Subcutaneous adipose tissue (tissue), 4 donors: ENCODE data around the gene CRYBG2. TPM values are rescaled to one million over a fixed set of nuclear protein-coding genes. Genes with fewer than 3 reads are reported as not detected.

Source experiments
- total RNA-seq, 4 donors: library from RNA; depleted of rRNA; stranded (reverse); fragments of >200 nt; gene quantifications; one replicate each; pipeline ENCODE4 v1.1.0, GENCODE V29; 2016
- TF ChIP-seq, protein P1 (sequence below): fragments of 450-650 bp; IDR thresholded peaks from one replicate; pipeline ENCODE4 v1.5.1; 2016; ENCODE audit warnings: low read depth, mild to moderate bottlenecking, control low read depth, antibody characterized with exemption, moderate library complexity

CRYBG2 gene, protein sequence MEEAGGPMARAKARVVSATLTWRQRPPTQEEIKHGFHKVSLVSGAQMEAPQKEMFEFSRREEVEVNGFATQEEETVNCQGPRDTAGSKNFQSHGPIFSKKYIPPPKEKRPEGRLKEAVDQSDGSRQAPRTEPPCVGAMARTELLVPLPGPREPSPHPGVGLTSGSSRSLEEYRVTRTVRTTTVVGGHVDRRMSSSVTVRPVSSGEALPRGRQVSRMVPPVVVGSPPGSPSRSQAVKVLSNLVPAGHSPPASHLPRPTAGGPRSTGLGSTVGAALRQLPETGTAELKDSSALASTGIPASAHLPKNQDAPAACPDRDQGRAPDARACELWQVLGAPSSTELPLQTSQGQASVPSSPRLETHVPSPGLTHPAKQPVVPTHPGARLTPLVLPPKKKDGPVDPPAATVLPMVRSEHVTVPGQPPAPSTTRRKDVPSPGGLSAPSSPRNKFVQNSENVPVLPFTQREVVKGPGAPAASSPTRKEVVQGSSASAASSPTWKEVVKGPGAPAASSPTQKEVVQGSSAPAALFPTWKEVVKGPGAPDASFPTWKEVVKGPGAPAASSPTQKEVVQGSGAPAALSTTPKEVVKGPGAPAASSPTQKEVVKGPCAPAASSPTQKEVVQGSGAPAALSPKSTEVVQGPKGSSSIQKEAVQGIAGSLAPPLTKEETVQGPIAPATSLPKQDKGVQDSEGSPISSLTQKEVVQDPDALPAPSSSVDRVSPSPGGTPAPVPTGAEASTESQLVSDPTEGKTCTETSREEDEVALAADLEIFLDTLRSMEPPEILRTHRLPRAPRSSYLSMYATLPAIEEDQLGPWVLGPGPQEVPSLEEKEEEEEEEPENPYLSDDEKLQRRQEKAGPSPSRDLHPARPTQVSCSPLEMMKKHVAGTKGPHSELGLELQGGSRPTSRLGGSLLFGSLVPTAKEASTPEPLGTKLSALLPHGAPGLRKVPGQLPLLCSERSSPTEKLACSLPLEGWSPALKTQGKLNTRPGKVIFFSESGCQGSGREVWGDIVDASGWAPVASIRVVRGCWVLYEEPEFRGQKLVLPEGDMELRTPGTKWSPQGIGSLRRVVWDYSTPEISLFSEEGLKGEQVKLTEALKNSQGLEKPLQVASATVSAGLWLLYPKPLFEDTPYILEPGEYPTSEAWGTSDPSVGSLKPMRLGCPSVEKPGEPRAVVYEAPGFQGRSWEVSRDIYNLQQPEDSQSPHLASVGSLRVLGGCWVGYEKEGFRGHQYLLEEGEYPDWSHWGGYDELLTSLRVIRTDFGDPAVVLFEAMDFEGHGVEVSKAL (N-terminal part only)
- not detected for total RNA-seq

DNA sequence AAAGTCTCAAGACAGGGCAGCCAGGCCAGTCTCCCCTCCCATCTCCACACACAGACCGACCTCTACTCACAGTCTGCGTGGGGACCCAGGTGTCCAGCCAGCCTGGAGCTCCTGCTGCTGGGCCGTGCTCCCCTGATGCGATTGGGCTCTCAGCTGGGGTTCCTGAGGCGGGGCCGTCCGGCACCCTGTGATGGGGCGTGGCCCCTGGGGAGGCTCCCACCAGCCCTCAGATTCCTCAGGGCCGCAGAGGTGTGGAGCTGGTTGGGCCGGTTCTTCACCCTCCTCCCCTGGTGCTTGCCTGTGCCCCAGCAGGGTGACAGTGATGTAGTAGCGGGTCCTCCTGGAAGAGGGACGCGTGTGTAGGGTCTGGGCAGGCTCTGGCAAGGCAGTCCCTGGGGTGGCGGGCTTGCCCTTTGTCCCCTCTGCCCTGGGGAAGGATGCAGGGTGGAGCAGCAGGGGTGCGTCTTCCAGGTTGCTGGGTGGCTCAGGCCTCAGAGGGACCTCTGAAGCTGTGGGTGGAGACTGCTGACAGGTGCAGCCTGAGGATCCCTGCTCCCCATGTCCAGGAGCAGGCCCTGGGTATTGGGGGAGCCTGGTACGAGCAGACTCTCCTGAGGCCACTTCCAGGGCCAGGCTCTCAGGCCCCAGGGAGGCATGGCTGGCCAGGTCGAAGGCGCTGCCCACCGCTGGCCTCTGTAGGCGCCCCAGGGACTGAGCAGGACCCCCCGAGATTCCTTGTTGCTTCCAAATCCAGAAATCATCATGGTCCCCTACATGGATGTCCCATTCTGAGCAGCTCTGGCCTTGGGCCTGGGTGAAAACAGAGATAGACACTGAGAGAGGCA is at the start of gene CRYBG2:
CRYBG2 (minus strand) TSS at position 155 of the 845 bp plus-strand sequence. CDS start 7,473 bp downstream, outside the sequence.
- TF ChIP-seq, protein P1, sequence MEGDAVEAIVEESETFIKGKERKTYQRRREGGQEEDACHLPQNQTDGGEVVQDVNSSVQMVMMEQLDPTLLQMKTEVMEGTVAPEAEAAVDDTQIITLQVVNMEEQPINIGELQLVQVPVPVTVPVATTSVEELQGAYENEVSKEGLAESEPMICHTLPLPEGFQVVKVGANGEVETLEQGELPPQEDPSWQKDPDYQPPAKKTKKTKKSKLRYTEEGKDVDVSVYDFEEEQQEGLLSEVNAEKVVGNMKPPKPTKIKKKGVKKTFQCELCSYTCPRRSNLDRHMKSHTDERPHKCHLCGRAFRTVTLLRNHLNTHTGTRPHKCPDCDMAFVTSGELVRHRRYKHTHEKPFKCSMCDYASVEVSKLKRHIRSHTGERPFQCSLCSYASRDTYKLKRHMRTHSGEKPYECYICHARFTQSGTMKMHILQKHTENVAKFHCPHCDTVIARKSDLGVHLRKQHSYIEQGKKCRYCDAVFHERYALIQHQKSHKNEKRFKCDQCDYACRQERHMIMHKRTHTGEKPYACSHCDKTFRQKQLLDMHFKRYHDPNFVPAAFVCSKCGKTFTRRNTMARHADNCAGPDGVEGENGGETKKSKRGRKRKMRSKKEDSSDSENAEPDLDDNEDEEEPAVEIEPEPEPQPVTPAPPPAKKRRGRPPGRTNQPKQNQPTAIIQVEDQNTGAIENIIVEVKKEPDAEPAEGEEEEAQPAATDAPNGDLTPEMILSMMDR, result no peak

DNA sequence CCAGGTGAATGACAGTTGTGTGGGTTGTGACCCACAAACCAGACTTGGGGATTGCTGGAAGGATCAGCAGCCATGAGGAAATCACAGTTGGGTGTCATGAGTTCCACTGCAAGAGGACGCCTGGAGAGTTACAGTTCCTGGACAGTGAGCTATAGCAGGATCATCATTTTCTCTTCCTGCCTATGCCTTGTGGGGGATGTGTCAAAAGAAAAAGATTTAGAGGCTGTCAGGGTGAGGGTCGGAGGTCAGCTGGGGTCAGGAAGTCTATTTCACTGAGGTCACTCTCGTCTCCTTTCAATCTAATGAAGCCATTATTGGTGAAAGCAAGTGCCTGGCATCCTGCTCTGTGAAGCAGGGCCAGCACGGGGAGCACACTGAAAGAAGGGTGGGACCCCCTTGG is 49.7 kb upstream of the CRYBG2 start:
- TF ChIP-seq, protein P1, result no peak

DNA sequence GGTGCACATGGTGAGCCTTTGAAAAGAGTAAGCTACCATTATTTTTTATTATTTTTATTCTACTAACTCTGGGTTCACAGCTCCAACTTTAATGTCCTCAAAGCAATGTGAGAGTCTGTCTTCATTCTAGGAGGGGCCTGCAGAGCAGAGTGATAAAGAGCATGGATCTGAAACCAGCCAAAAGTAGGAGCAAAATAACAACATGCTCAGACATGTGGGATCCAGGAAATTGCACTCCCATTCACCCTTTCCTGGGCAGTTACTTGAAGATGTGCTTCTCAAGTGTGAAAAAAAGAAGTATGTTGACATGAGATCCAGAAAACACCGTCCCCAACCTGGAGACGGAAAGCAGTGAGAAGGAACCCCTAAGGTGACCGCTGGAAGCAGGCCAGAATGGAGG is 48.0 kb upstream of the CRYBG2 start:
- TF ChIP-seq, protein P1, result no peak

DNA sequence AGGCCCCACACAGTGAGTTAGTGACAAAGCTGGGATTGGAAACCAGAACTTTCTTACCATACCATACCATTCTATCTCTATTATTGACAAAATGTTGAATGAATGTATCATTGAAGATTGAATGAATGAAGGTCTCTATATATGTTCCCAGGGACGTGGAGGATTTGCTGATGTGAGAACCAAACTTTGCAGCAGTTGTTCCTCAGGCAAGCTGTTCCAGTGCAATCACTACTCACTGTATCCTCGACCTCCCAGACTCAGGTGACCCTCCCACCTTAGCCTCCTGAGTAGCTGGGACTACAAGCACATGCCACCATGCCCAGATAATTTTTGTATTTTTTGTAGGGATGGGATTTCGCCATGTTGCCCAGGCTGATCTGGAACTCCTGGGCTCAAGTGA is 45.1 kb upstream of the CRYBG2 start:
- TF ChIP-seq, protein P1, result no peak

DNA sequence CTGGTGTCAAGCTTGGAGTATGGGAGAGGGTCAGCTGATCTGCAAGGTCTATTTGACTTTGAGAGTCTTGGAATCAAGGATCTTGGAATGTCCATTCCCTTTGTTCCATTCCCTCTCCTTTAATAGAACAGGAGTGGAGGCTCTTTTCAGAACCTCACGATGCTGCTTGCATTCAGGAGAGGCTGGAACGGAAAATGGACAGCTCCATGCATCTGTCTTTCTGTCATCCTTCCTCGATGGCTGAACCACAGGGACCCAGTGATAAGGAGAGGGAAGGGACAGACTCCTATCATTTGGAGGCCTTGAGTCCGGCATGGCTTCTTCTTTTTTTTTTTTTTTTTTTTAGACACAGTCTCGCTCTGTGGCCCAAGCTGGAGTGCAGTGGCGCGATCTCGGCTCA is 41.8 kb upstream of the CRYBG2 start:
- TF ChIP-seq, protein P1, result no peak

DNA sequence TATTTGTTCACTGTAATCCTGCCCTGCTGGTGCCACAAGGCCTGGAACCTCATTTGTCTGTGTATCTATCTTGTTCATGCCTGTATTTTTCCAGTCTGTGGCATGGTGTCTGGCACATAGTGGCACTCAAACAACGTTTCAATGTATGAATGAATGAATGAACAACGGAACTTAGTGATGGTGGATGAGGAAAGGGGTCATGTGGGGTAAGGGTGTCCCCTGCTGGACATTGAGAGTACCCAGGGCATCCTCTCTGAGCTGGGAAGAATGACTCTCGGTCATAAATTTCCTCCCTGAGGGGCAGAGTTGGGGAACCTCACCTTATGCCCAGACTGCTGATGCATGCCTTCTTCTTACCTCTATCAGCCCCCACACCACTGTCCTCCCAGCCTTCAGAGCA is 37.5 kb upstream of the CRYBG2 start:
- TF ChIP-seq, protein P1, result no peak
